Tibial nerve (tissue), 4 donors: ENCODE results near the gene RNF213. TPM values are rescaled to one million over a fixed set of nuclear protein-coding genes. Genes with fewer than 3 reads are reported as not detected.

Experiments used
- DNase-seq, 2 donors: peaks; one replicate each; pipeline ENCODE4 v3.0.0-alpha.2; 2019; ENCODE audit warnings: low spot score in 2 of 2
- H3K27ac ChIP-seq, 4 donors: fragments of 200-600 bp; sonication (generic) in 3 of 4; one replicate each; pipeline ENCODE4 v1.5.1; 2017 to 2019; ENCODE audit warnings: mild to moderate bottlenecking in 1 of 4
- H3K27me3 ChIP-seq, 2 donors: fragments of 200-600 bp; sonication (generic) in 1 of 2; one replicate each; pipeline versions ENCODE4 v1.5.1 to v1.6.0; 2017 to 2019
- H3K36me3 ChIP-seq, 3 donors: fragments of 200-600 bp; sonication (generic); one replicate each; pipeline ENCODE4 v1.5.1; 2018 to 2019
- H3K4me1 ChIP-seq, 4 donors: fragments of 200-600 bp; sonication (generic) in 3 of 4; one replicate each; pipeline ENCODE4 v1.5.1; 2017 to 2019
- H3K4me3 ChIP-seq, 4 donors: fragments of 200-600 bp; sonication (generic) in 3 of 4; one replicate each; pipeline ENCODE4 v1.5.1; 2017 to 2019; ENCODE audit warnings: mild to moderate bottlenecking in 1 of 4, moderate library complexity in 1 of 4
- H3K9me3 ChIP-seq, 4 donors: fragments of 200-600 bp; sonication (generic) in 3 of 4; one replicate each; pipeline ENCODE4 v1.5.1; 2017 to 2019
- CTCF ChIP-seq, 5 experiments: fragments of 200-600 bp in 3 of 5; fragments of 450-650 bp in 2 of 5; sonication (generic) in 3 of 5; IDR thresholded peaks; one replicate each; pipeline ENCODE4 v1.5.1; 2016 to 2019; ENCODE audit warnings: antibody characterized with exemption in 5 of 5, mild to moderate bottlenecking in 3 of 5, moderate library complexity in 2 of 5
- EP300 ChIP-seq, 2 donors: sonication (generic); formaldehyde crosslinking; IDR thresholded peaks; one replicate each; pipeline ENCODE4 v1.6.1; 2017; ENCODE audit warnings: antibody characterized with exemption in 2 of 2, mild to moderate bottlenecking in 1 of 2
- POLR2A ChIP-seq, 2 donors: fragments of 450-650 bp; IDR thresholded peaks; one replicate each; pipeline ENCODE4 v1.6.1; 2017; ENCODE audit warnings: antibody characterized with exemption in 2 of 2, mild to moderate bottlenecking in 2 of 2, moderate library complexity in 2 of 2
- WGBS, 2 donors: methylation state at CpG; one replicate each; pipeline ENCODE4 v1.1.5; 2018; 5-methylcytosine and 5-hydroxymethylcytosine counted together
- total RNA-seq, 4 donors: library from RNA; depleted of rRNA; stranded (reverse); fragments of >200 nt; gene quantifications; one replicate each; pipeline ENCODE4 v1.1.0, GENCODE V29; 2016

RNF213 gene
- total RNA-seq, 4 donors from 2014 or later = 107 to 148 (median 119) TPM

GRCh38 chr17:80371196-80371595, 110.5 kb downstream of the RNF213 start:
- Histone ChIP-seq H3K27ac (no peak overlapping the region), H3K4me3 (no peak overlapping the region), H3K4me1 (no peaks in the 10 kb centered on the region), H3K9me3 (no peaks in the 10 kb centered on the region), H3K27me3 (no peaks in the 10 kb centered on the region), H3K36me3 (peaks cover 4 to 100% (median 24%) of the 10 kb centered on the region in 3 donors)
- DNase-seq = no peak
- WGBS, 2 donors = 91 to 92% methylated on average over 5 of the region's 5 CpGs
- TF ChIP-seq EP300 (IDR thresholded peaks at IDR 0.05) (no peak), POLR2A (IDR thresholded peaks at IDR 0.05) (no peak), CTCF (IDR thresholded peaks at IDR 0.05) (no peak)

GRCh38 chr17:80372456-80372855, 111.8 kb downstream of the RNF213 start:
- Histone ChIP-seq H3K9me3 (no peaks in the 10 kb centered on the region), H3K27me3 (no peaks in the 10 kb centered on the region), H3K36me3 (peaks cover 4 to 100% (median 32%) of the 10 kb centered on the region in 3 donors), H3K27ac (no peak overlapping the region), H3K4me3 (no peak overlapping the region), H3K4me1 (no peaks in the 10 kb centered on the region)
- WGBS, 2 donors = 89 to 91% methylated on average over 11 of the region's 11 CpGs
- DNase-seq = no peak
- TF ChIP-seq EP300 (IDR thresholded peaks at IDR 0.05) = no peak
- TF ChIP-seq CTCF (IDR thresholded peaks at IDR 0.05) = no peak
- no peak for TF ChIP-seq POLR2A (IDR thresholded peaks at IDR 0.05)

- Histone ChIP-seq H3K27me3 (no peaks in the 10 kb centered on the region), H3K36me3 (peaks cover 4 to 100% (median 26%) of the 10 kb centered on the region in 3 donors), H3K4me3 (no peak overlapping the region), H3K4me1 (no peaks in the 10 kb centered on the region), H3K9me3 (no peaks in the 10 kb centered on the region), H3K27ac (no peak overlapping the region)
- no peak for DNase-seq
- no peak for TF ChIP-seq POLR2A (IDR thresholded peaks at IDR 0.05)
- no peak for TF ChIP-seq EP300 (IDR thresholded peaks at IDR 0.05)
- no peak for TF ChIP-seq CTCF (IDR thresholded peaks at IDR 0.05)
- WGBS, 2 donors = 95% methylated on average over 18 of the region's 18 CpGs
Observed at GRCh38 chr17:80372922-80373570, 112.4 kb downstream of the RNF213 start.

- Histone ChIP-seq H3K36me3 (peaks cover 4 to 100% (median 24%) of the 10 kb centered on the region in 3 donors), H3K27me3 (no peaks in the 10 kb centered on the region), H3K4me3 (no peak overlapping the region), H3K9me3 (no peaks in the 10 kb centered on the region), H3K4me1 (no peaks in the 10 kb centered on the region), H3K27ac (no peak overlapping the region)
- no peak for DNase-seq
- 91 to 95% methylated on average over 20 to 22 of the region's 22 CpGs for WGBS, 2 donors
- TF ChIP-seq EP300 (IDR thresholded peaks at IDR 0.05) = no peak
Observed at GRCh38 chr17:80374039-80374731, 113.5 kb downstream of the RNF213 start.

- Histone ChIP-seq H3K9me3 (no peaks in the 10 kb centered on the region), H3K4me1 (no peaks in the 10 kb centered on the region), H3K27me3 (no peaks in the 10 kb centered on the region), H3K36me3 (peaks cover 0 to 100% (median 19%) of the 10 kb centered on the region in 3 donors), H3K4me3 (no peak overlapping the region), H3K27ac (no peak overlapping the region)
- WGBS, 2 donors = 78 to 79% methylated on average over 14 of the region's 14 CpGs
- no peak for DNase-seq
- TF ChIP-seq POLR2A (IDR thresholded peaks at IDR 0.05) = no peak
- TF ChIP-seq EP300 (IDR thresholded peaks at IDR 0.05) = no peak
- TF ChIP-seq CTCF (IDR thresholded peaks at IDR 0.05) = no peak
Observed at GRCh38 chr17:80374732-80375585, 114.3 kb downstream of the RNF213 start.
